ENCODE results near the gene ZNF638. TPM values are rescaled to one million over a fixed set of nuclear protein-coding genes. Genes with fewer than 3 reads are reported as not detected.
A peak's percentile ranks its signal among the peaks of the same experiment; 100 is the strongest.

ZNF638 gene
- total and polyA plus RNA-seq, 12 donors, result 45.2 to 219 (median 82.8) TPM

DNA sequence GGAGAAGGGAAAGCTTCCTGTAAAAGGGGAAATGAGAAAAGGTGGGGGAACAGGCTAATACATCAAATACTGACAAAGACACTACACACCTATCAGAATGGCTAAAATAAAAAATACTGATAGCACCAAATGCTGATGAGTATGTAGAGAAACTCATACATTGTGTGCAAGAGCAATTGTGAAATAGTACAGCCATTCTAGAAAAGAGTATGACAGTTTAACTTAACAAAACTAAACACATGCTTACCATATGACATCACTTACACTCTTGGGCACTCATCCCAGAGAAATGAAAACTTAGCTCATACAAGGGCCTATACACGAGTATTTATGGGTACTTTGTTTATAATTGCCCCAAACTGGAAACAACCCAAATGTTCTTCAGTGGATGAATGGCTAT lies 53.4 kb downstream of the ZNF638 start:
- no peak for TF ChIP-seq CTCF (IDR thresholded peaks at IDR 0.05)
- H3K27ac ChIP-seq, result peak overlapping the region in 1 of 10 donors; percentile 17
- intact Hi-C loops (cut with DNase I), result loop anchor here in 1 of 10 donors (5.0 kb wide), 1 partner anchor 37 kb away; no protein-coding TSS in a partner anchor

DNA sequence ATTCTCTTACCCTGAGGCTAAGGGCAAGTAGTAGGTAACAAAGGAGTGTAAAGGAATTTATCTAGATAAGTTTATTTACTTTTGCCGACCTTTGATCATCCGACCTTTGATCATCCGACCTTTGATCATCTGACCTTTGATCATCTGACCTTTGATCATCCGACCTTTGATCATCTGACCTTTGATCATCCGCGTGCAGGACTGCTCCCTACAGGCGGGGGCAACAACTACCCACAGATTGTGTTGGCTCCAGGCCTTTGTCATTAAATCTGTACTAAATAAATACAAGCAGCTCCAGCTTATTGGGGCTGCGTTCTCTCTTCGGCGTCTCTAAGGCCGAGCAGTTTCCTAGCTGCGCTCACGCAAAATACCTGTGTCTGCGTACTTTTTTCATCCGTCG lies 56.6 kb downstream of the ZNF638 start:
- no peaks in the 10 kb centered on the region for H3K9me3 ChIP-seq
- H3K4me3 ChIP-seq, result no peak overlapping the region
- H3K27ac ChIP-seq, result no peak overlapping the region
- 93 to 97% methylated on average over 16 of the region's 16 CpGs for WGBS, 2 donors
- intact Hi-C loops (cut with DNase I), result loop anchor here in 1 of 10 donors (5.0 kb wide), 1 partner anchor 34 kb away; no protein-coding TSS in a partner anchor
- DNase-seq (no peak), ATAC-seq (no peak)
- peaks cover 0 to 13% (median 3%) of the 10 kb centered on the region in 9 donors for H3K4me1 ChIP-seq
- no peak for TF ChIP-seq CTCF (IDR thresholded peaks at IDR 0.05)
- no peaks in the 10 kb centered on the region for H3K27me3 ChIP-seq
- peaks cover 0 to 99% (median 22%) of the 10 kb centered on the region in 9 donors for H3K36me3 ChIP-seq

More for the DNA sequence above, 53.4 kb downstream of the ZNF638 start:
- H3K36me3 ChIP-seq, result peaks cover 0 to 100% (median 34%) of the 10 kb centered on the region in 9 donors
- 19% methylated on average over 1 of the region's 1 CpG for WGBS, 2 donors
- H3K4me3 ChIP-seq, result no peak overlapping the region
- no peaks in the 10 kb centered on the region for H3K27me3 ChIP-seq
- DNase-seq (no peak), ATAC-seq (peak in 6 of 8 donors; percentile 20 to 68 (median 50))
- peaks cover 0 to 13% (median 3%) of the 10 kb centered on the region in 9 donors for H3K4me1 ChIP-seq
- H3K9me3 ChIP-seq, result no peaks in the 10 kb centered on the region

DNA sequence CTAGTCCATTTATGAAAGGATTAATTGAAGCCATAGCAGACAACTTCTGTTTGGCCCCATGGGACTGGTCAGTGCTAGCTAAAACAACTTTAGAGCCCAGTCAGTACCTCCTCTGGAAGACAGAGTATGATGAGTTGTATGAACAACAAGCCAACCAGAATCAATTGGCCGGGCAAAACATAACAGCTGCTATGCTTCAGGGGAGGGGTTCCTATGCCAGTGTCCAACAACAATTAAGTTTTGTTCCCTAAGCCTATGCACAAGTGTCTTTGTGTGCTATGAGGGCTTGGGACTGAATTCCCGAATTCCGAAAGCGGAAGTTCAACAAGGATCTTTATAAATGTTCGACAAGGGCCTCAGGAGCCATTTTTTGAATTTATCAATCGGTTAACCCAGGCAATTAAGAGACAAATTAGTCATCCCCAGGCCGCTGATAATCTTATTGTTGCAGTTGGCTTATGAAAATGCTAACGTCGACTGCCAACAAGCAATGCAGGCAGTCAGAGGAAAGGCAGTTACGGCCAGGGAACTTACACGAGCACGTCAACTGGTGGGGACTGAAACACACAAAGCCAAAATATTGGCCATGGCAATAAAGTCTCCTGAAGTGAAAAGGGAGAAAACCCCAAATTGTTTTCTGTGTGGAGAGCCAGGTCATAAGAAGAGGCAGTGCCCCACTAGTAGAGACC lies 57.9 kb downstream of the ZNF638 start:
- ATAC-seq (no peak), DNase-seq (no peak)
- no peak for TF ChIP-seq CTCF (IDR thresholded peaks at IDR 0.05)
- no peak overlapping the region for H3K4me3 ChIP-seq
- H3K27ac ChIP-seq, result no peak overlapping the region
- 89 to 90% methylated on average over 12 of the region's 12 CpGs for WGBS, 2 donors
- intact Hi-C loops (cut with DNase I), result loop anchor here in 2 of 10 donors (5.0 to 10.0 kb wide), 2 partner anchors 33 to 165 kb away; partner anchors contain the start of gene PAIP2B (in 1 of the 2)
- H3K27me3 ChIP-seq, result no peaks in the 10 kb centered on the region
- H3K4me1 ChIP-seq, result peaks cover 0 to 11% (median 3%) of the 10 kb centered on the region in 9 donors
- H3K36me3 ChIP-seq, result peaks cover 0 to 99% (median 33%) of the 10 kb centered on the region in 9 donors
- H3K9me3 ChIP-seq, result no peaks in the 10 kb centered on the region

DNA sequence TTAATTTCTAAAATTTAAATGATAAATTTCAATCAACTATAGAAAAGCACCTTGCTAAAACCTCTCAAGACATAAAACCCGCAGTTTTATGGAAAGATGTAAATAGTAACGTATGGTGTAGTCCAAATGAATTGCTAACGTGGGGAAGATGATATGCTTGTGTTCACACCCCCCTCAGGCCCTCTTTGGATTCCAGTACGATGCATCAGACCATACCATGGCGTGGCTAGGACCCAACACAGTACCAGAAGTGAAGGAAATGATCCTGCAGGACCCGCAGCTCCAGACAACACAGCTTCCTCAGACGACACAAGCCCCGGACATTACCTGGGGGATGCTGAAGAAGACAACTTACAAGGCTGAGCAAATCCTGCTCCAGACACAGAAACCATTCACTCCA lies 61.6 kb downstream of the ZNF638 start:
- ATAC-seq (no peak), DNase-seq (no peak)
- peaks cover 0 to 99% (median 38%) of the 10 kb centered on the region in 9 donors for H3K36me3 ChIP-seq
- WGBS, 2 donors, result 93 to 94% methylated on average over 8 of the region's 8 CpGs
- no peaks in the 10 kb centered on the region for H3K9me3 ChIP-seq
- no peaks in the 10 kb centered on the region for H3K27me3 ChIP-seq
- intact Hi-C loops (cut with DNase I), result loop anchor here in 1 of 10 donors (10.0 kb wide), 1 partner anchor 168 kb away; the partner anchor contains the start of gene PAIP2B
- H3K4me3 ChIP-seq, result no peak overlapping the region
- H3K27ac ChIP-seq, result no peak overlapping the region
- TF ChIP-seq CTCF (IDR thresholded peaks at IDR 0.05), result no peak
- peaks cover 0 to 3% (median 0%) of the 10 kb centered on the region in 9 donors for H3K4me1 ChIP-seq

Measured in heart right ventricle (tissue), 16 donors.